Neural cell (in vitro differentiated cells): ENCODE data around the gene NELFE. TPM values are rescaled to one million over a fixed set of nuclear protein-coding genes. Genes with fewer than 3 reads are reported as not detected.

Source experiments
- H2AFZ ChIP-seq: fragments of 200-600, 300-800 bp; sonication (generic), shearing (Covaris generic); 2 replicates; pipeline ENCODE4 v1.6.0; 2014; ENCODE audit warnings: low read depth, mild to moderate bottlenecking, antibody characterized with exemption, low read length, moderate library complexity
- H3F3A ChIP-seq: fragments of 200-600 bp; shearing (Covaris generic); 2 replicates; pipeline ENCODE4 v1.6.1; 2016; ENCODE audit warnings: mild to moderate bottlenecking, moderate library complexity, mixed read lengths, antibody characterized with exemption, low read length; ENCODE audit not compliant: insufficient read depth, poor library complexity, severe bottlenecking
- H3K27ac ChIP-seq: fragments of 200-600, 300-800 bp; sonication (generic), shearing (Covaris generic); 2 replicates; pipeline ENCODE4 v1.5.1; 2014; ENCODE audit warnings: mild to moderate bottlenecking, low read length, moderate library complexity
- H3K27me3 ChIP-seq: fragments of 300-800, 200-600 bp; sonication (generic), shearing (Covaris generic); 2 replicates; pipeline ENCODE4 v1.6.0; 2014; ENCODE audit warnings: mild to moderate bottlenecking, low read depth, low read length, moderate library complexity; ENCODE audit not compliant: insufficient read depth
- H3K36me3 ChIP-seq: fragments of 300-800, 200-600 bp; sonication (generic), shearing (Covaris generic); 2 replicates; pipeline ENCODE4 v1.5.1; 2014; ENCODE audit warnings: mild to moderate bottlenecking, antibody characterized with exemption, low read length, moderate library complexity; ENCODE audit not compliant: insufficient read depth
- H3K4me2 ChIP-seq: fragments of 300-800, 200-600 bp; sonication (generic), shearing (Covaris generic); 2 replicates; pipeline ENCODE4 v1.6.0; 2014; ENCODE audit warnings: mild to moderate bottlenecking, low read length
- H3K4me3 ChIP-seq: fragments of 300-800, 200-600 bp; sonication (generic), shearing (Covaris generic); 2 replicates; pipeline ENCODE4 v1.5.1; 2014; ENCODE audit warnings: mild to moderate bottlenecking, low read length, moderate library complexity
- H3K79me2 ChIP-seq: fragments of 200-600 bp; shearing (Covaris generic); replicated peaks from 2 replicates; pipeline ENCODE4 v1.6.0; 2014; ENCODE audit warnings: mild to moderate bottlenecking, low read length, moderate library complexity; ENCODE audit not compliant: insufficient read depth
- H3K9ac ChIP-seq: fragments of 300-800, 200-600 bp; sonication (generic), shearing (Covaris generic); 2 replicates; pipeline ENCODE4 v1.6.1; 2016; ENCODE audit warnings: mild to moderate bottlenecking, low read length, mixed read lengths
- H3K9me2 ChIP-seq: fragments of 200-600 bp; shearing (Covaris generic); 2 replicates; pipeline ENCODE4 v1.6.1; 2016; ENCODE audit warnings: mild to moderate bottlenecking, low read length, mixed read lengths; ENCODE audit not compliant: insufficient read depth
- H3K9me3 ChIP-seq: fragments of 200-600, 300-800 bp; sonication (generic), shearing (Covaris generic); 2 replicates; pipeline ENCODE4 v1.6.1; 2016; ENCODE audit warnings: mild to moderate bottlenecking, mixed run types, low read length, moderate library complexity, mixed read lengths
- H4K20me1 ChIP-seq: fragments of 200-600 bp; shearing (Covaris generic); 2 replicates; pipeline ENCODE4 v1.6.1; 2016; ENCODE audit warnings: mild to moderate bottlenecking, mixed run types; ENCODE audit not compliant: insufficient read depth
- EP300 ChIP-seq: fragments of 450-650 bp; conservative IDR thresholded peaks from 2 replicates; pipeline ENCODE4 v1.6.1; 2014; ENCODE audit warnings: antibody characterized with exemption, mild to moderate bottlenecking, moderate library complexity; ENCODE audit not compliant: poor library complexity, severe bottlenecking
- EZH2 ChIP-seq: fragments of 200-600, 300-800 bp; shearing (Covaris generic), sonication (generic); IDR thresholded peaks from 2 replicates; pipeline ENCODE4 v1.6.1; 2014; ENCODE audit warnings: antibody characterized with exemption, low read length, borderline replicate concordance, mild to moderate bottlenecking; ENCODE audit not compliant: insufficient read depth, poor library complexity, severe bottlenecking
- MXI1 ChIP-seq: fragments of 450-650 bp; conservative IDR thresholded peaks from 2 replicates; pipeline ENCODE4 v1.6.1; 2014; ENCODE audit warnings: antibody characterized with exemption, mild to moderate bottlenecking; ENCODE audit not compliant: poor library complexity, severe bottlenecking
- POLR2AphosphoS5 ChIP-seq: IDR thresholded peaks from 2 replicates; pipeline ENCODE4 v1.6.1; 2012
- RAD21 ChIP-seq: fragments of 450-650 bp; conservative IDR thresholded peaks from 2 replicates; pipeline ENCODE4 v1.6.1; 2014; ENCODE audit warnings: antibody characterized with exemption, mild to moderate bottlenecking, moderate library complexity
- SMC3 ChIP-seq: fragments of 450-650 bp; conservative IDR thresholded peaks from 2 replicates; pipeline ENCODE4 v1.6.1; 2014; ENCODE audit warnings: antibody characterized with exemption, mild to moderate bottlenecking, moderate library complexity; ENCODE audit not compliant: poor library complexity
- TAF1 ChIP-seq: IDR thresholded peaks from 2 replicates; pipeline ENCODE4 v1.6.1; 2012; ENCODE audit warnings: low read depth
- polyA plus RNA-seq: library from polyadenylated mRNA; depleted of rRNA; stranded (reverse); fragments of >200 nt; gene quantifications from 2 replicates; pipeline ENCODE4 v1.2.3, GENCODE V29; 2014
- TF ChIP-seq, protein P1 (sequence below): fragments of 450-650 bp; IDR thresholded peaks from 2 replicates; pipeline ENCODE4 v1.5.1; 2014; ENCODE audit warnings: antibody characterized with exemption, mild to moderate bottlenecking, moderate library complexity; ENCODE audit not compliant: poor library complexity, severe bottlenecking
- TF ChIP-seq, protein P2 (sequence below): IDR thresholded peaks from 2 replicates; pipeline ENCODE4 v1.6.1; 2012; ENCODE audit warnings: borderline replicate concordance

NELFE gene
- polyA plus RNA-seq, 1 donor from 2014 or later, result 103 TPM

DNA sequence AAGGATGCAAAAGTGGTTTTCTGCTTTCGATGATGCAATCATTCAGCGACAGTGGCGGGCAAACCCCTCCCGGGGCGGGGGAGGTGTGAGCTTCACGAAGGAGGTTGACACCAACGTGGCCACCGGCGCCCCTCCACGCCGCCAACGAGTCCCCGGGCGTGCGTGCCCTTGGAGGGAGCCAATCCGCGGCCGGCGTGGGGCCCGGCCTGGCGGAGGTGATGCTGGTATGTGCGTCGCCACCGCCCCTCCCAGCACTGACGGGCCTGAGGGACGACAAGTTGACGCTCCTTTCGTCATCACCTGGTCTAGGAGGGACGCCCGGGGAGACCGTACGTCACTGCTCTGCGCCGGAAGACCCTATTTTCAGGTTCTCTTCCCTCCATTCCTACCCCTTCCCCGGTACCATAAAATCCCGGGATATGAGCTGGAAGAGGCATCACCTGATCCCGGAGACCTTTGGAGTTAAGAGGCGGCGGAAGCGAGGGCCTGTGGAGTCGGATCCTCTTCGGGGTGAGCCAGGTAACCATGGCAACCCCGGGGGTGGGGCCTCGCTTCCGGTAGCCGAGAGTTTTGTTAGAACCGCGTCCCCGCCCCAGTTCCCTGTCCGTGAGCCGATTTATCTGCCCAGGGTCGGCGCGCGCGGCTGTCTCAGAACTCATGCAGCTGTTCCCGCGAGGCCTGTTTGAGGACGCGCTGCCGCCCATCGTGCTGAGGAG lies 13.4 kb upstream of the NELFE start, which contains the start of gene DXO (continued):
- TF ChIP-seq EP300 (peak; percentile 89), MXI1 (peak; percentile 95)

DNA sequence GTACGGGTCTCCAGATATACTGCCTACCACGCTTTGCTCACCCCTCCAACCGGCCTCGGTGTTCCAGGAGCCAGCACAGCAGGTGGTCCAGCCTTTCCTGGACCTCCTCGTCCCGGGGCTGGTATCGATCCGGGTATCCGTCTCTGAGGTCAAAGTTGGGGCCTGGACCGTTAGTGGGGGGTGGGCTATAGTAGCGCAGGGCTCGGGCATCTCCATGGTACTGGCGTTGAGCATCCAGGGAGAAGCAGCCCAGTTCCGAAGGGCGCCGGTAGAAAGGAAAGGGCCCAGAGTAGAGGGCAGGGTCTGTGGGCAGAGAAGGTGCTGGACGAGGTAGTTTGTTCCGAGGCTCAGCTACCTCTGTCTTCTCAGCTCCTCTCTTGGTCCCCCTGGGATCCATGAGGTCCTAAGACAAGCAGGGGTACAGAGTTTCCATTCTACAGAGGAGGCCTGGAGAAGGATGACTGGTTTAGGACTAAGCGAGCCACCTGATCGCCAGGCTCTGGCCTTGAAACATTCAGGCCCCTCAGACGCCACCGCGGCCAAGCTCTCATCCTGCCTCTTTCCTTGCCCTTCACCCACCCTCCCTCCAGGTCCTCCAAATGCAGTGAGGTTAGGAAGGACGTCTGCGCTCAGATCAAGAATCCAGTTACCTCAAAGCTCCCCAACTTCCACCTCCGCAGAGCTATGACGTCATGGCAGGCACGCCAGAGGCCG lies 12.7 kb upstream of the NELFE start:
- Histone ChIP-seq H3K27ac (peak overlapping the region; percentile 98), H3K4me3 (peak overlapping the region; percentile 95), H2AFZ (peak overlapping the region; percentile 81), H3K9me3 (no peaks in the 10 kb centered on the region), H3K27me3 (no peaks in the 10 kb centered on the region), H3K79me2 (peaks cover 22% of the 10 kb centered on the region), H3K36me3 (no peaks in the 10 kb centered on the region), H3F3A (no peaks in the 10 kb centered on the region), H3K4me2 (peak overlapping the region; percentile 49), H3K9me2 (no peaks in the 10 kb centered on the region), H3K9ac (peak overlapping the region; percentile 93), H4K20me1 (no peaks in the 10 kb centered on the region)
- TF ChIP-seq MXI1 (no peak), SMC3 (no peak), POLR2AphosphoS5 (no peak)
- TF ChIP-seq, protein P1, sequence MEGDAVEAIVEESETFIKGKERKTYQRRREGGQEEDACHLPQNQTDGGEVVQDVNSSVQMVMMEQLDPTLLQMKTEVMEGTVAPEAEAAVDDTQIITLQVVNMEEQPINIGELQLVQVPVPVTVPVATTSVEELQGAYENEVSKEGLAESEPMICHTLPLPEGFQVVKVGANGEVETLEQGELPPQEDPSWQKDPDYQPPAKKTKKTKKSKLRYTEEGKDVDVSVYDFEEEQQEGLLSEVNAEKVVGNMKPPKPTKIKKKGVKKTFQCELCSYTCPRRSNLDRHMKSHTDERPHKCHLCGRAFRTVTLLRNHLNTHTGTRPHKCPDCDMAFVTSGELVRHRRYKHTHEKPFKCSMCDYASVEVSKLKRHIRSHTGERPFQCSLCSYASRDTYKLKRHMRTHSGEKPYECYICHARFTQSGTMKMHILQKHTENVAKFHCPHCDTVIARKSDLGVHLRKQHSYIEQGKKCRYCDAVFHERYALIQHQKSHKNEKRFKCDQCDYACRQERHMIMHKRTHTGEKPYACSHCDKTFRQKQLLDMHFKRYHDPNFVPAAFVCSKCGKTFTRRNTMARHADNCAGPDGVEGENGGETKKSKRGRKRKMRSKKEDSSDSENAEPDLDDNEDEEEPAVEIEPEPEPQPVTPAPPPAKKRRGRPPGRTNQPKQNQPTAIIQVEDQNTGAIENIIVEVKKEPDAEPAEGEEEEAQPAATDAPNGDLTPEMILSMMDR, result no peak

DNA sequence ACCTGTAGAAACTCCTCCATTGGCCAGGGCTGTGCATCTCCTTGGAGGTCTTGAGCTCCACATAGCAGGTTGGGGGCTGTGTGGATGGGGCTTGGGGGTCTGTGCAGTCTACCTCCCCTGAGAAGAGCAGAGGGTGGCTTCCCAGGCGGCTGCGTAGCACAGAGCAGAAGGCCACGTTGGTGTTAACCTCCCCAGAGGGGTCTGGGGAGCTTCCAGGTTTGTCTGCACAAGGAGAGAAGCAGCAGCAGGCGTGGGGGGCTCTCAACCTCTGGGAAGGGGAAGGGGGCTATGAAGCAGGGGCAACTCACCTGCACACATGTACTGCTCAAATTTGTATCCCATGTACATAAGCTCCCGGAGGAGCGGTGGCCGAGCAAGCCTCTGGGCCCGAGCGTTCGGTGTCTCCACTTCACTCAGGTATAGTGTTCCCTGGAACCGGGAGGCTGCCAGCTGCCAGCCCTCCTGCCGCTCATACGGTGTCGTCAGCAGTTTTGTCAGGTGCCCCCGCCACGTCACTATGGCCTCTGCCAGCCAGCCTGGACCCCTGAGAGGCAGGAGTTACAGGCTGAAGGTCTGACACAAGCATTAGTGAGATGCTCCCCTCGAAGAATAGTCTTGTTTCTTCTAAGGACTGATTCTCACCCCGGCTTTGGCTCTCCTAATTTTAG lies 12.0 kb upstream of the NELFE start:
- no peaks in the 10 kb centered on the region for H3F3A ChIP-seq
- peak overlapping the region; percentile 98 for H3K27ac ChIP-seq
- no peaks in the 10 kb centered on the region for H4K20me1 ChIP-seq
- no peak overlapping the region for H2AFZ ChIP-seq
- no peaks in the 10 kb centered on the region for H3K36me3 ChIP-seq
- no peaks in the 10 kb centered on the region for H3K9me2 ChIP-seq
- H3K9me3 ChIP-seq, result no peaks in the 10 kb centered on the region
- peaks cover 22% of the 10 kb centered on the region for H3K79me2 ChIP-seq
- H3K9ac ChIP-seq, result peak overlapping the region; percentile 93
- H3K4me2 ChIP-seq, result peak overlapping the region; percentile 49
- TF ChIP-seq EZH2 (no peak), MXI1 (no peak), SMC3 (no peak), POLR2AphosphoS5 (no peak), RAD21 (no peak), EP300 (no peak), TAF1 (no peak)
- TF ChIP-seq, protein P1, result no peak
- TF ChIP-seq, protein P2, sequence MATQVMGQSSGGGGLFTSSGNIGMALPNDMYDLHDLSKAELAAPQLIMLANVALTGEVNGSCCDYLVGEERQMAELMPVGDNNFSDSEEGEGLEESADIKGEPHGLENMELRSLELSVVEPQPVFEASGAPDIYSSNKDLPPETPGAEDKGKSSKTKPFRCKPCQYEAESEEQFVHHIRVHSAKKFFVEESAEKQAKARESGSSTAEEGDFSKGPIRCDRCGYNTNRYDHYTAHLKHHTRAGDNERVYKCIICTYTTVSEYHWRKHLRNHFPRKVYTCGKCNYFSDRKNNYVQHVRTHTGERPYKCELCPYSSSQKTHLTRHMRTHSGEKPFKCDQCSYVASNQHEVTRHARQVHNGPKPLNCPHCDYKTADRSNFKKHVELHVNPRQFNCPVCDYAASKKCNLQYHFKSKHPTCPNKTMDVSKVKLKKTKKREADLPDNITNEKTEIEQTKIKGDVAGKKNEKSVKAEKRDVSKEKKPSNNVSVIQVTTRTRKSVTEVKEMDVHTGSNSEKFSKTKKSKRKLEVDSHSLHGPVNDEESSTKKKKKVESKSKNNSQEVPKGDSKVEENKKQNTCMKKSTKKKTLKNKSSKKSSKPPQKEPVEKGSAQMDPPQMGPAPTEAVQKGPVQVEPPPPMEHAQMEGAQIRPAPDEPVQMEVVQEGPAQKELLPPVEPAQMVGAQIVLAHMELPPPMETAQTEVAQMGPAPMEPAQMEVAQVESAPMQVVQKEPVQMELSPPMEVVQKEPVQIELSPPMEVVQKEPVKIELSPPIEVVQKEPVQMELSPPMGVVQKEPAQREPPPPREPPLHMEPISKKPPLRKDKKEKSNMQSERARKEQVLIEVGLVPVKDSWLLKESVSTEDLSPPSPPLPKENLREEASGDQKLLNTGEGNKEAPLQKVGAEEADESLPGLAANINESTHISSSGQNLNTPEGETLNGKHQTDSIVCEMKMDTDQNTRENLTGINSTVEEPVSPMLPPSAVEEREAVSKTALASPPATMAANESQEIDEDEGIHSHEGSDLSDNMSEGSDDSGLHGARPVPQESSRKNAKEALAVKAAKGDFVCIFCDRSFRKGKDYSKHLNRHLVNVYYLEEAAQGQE, result no peak
- H3K27me3 ChIP-seq, result no peaks in the 10 kb centered on the region
- H3K4me3 ChIP-seq, result peak overlapping the region; percentile 95
